Measurements from ENCODE around the gene GABRA4.

The GABRA4 gene

GRCh38 chr4:47010912-47011446 lies 17.6 kb upstream of the GABRA4 start:
- H3K4me3 ChIP-seq (ENCODE audit: low read length), result no peak overlapping the region
- no peak overlapping the region for H3K27ac ChIP-seq (ENCODE audit: low read depth, low read length)
- no peaks in the 10 kb centered on the region for H3K27me3 ChIP-seq (ENCODE audit: insufficient read depth, low read length)
- H3K36me3 ChIP-seq (ENCODE audit: insufficient read depth, low read length), result no peaks in the 10 kb centered on the region
- H3K9me3 ChIP-seq (ENCODE audit: insufficient read depth, low read depth, low read length), result no peaks in the 10 kb centered on the region
- WGBS, result 59% methylated on average over 2 of the region's 2 CpGs
- no peaks in the 10 kb centered on the region for H3K4me1 ChIP-seq (ENCODE audit: insufficient read depth, low read length)
- no peak overlapping the region for H3K9ac ChIP-seq (ENCODE audit: low read depth, low read length)

- no peaks in the 10 kb centered on the region for H3K4me1 ChIP-seq (ENCODE audit: insufficient read depth, low read length)
- H3K36me3 ChIP-seq (ENCODE audit: insufficient read depth, low read length), result no peaks in the 10 kb centered on the region
- H3K4me3 ChIP-seq (ENCODE audit: low read length), result no peak overlapping the region
- no peak overlapping the region for H3K27ac ChIP-seq (ENCODE audit: low read depth, low read length)
- no peak overlapping the region for H3K9ac ChIP-seq (ENCODE audit: low read depth, low read length)
- H3K27me3 ChIP-seq (ENCODE audit: insufficient read depth, low read length), result no peaks in the 10 kb centered on the region
- H3K9me3 ChIP-seq (ENCODE audit: insufficient read depth, low read depth, low read length), result no peaks in the 10 kb centered on the region
Observed at GRCh38 chr4:47010347-47010911, 17.0 kb upstream of the GABRA4 start.

DNA sequence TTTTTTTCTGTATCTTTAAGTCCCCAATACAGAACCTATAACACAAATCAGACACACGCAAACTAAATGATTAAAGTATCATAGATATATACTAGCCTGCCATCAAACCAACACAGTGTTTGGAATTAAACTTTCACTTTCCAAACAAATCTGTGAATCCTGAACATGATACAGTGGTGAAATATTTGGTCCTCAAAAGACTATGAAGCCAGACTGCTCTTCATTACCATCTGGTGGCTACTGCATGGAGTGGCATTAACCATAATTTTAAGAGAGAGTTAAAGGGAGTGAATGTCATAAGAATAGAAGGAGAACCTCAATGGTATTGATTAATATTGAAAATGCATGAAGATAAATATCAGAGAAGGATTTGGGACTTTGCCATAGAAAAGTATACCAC lies 9.2 kb upstream of the GABRA4 start:
- WGBS, result no CpG with 5 or more reads among the region's 1 CpG
- Histone ChIP-seq H3K27me3 (ENCODE audit: insufficient read depth, low read length) (peaks cover 4% of the 10 kb centered on the region; the same call in 1 of the 2 replicates), H3K9ac (ENCODE audit: low read depth, low read length) (no peak overlapping the region), H3K9me3 (ENCODE audit: insufficient read depth, low read depth, low read length) (no peaks in the 10 kb centered on the region), H3K36me3 (ENCODE audit: insufficient read depth, low read length) (no peaks in the 10 kb centered on the region), H3K4me1 (ENCODE audit: insufficient read depth, low read length) (no peaks in the 10 kb centered on the region), H3K27ac (ENCODE audit: low read depth, low read length) (no peak overlapping the region), H3K4me3 (ENCODE audit: low read length) (no peak overlapping the region)

- H3K27ac ChIP-seq (ENCODE audit: low read depth, low read length), result no peak overlapping the region
- no peak overlapping the region for H3K9ac ChIP-seq (ENCODE audit: low read depth, low read length)
- no peaks in the 10 kb centered on the region for H3K9me3 ChIP-seq (ENCODE audit: insufficient read depth, low read depth, low read length)
- peaks cover 24% of the 10 kb centered on the region for H3K27me3 ChIP-seq (ENCODE audit: insufficient read depth, low read length)
- H3K36me3 ChIP-seq (ENCODE audit: insufficient read depth, low read length), result no peaks in the 10 kb centered on the region
- no peak overlapping the region for H3K4me3 ChIP-seq (ENCODE audit: low read length)
- WGBS, result 90% methylated on average over 1 of the region's 1 CpG
- no peaks in the 10 kb centered on the region for H3K4me1 ChIP-seq (ENCODE audit: insufficient read depth, low read length)
Observed at GRCh38 chr4:47000406-47000805, 7.0 kb upstream of the GABRA4 start.

GRCh38 chr4:46999566-46999965 lies 6.2 kb upstream of the GABRA4 start:
- H3K27ac ChIP-seq (ENCODE audit: low read depth, low read length), result no peak overlapping the region
- no peak overlapping the region for H3K4me3 ChIP-seq (ENCODE audit: low read length)
- no peak overlapping the region for H3K9ac ChIP-seq (ENCODE audit: low read depth, low read length)
- H3K27me3 ChIP-seq (ENCODE audit: insufficient read depth, low read length), result peaks cover 33% of the 10 kb centered on the region
- no peaks in the 10 kb centered on the region for H3K9me3 ChIP-seq (ENCODE audit: insufficient read depth, low read depth, low read length)
- H3K4me1 ChIP-seq (ENCODE audit: insufficient read depth, low read length), result no peaks in the 10 kb centered on the region
- no peaks in the 10 kb centered on the region for H3K36me3 ChIP-seq (ENCODE audit: insufficient read depth, low read length)

DNA sequence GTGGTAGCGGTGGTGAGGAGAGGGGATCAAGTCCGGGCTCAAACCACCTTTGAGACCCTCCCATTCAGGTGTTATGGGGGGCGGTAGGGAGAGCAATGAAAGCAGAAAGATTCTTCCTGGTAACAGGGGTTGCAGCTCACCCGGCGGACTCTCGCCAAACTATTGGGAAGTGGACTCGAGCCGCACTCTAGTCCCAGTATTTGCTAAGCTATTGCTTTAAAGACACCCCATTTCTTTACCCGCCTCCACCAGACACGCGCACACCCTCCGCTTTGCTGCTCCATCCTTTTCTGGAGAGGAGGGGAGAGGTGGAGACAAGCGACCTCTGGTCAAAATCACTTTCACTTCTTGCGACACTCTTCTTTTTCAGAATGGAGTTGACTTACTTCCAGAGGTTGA lies 625 bp upstream of the GABRA4 start:
- H3K9me3 ChIP-seq (ENCODE audit: insufficient read depth, low read depth, low read length), result no peaks in the 10 kb centered on the region
- H3K27me3 ChIP-seq (ENCODE audit: insufficient read depth, low read length), result peaks cover 79% of the 10 kb centered on the region
- H3K4me1 ChIP-seq (ENCODE audit: insufficient read depth, low read length), result no peaks in the 10 kb centered on the region; the same call in 1 of the 2 replicates
- WGBS, result 11% methylated on average over 10 of the region's 14 CpGs
- H3K9ac ChIP-seq (ENCODE audit: low read depth, low read length), result no peak overlapping the region
- H3K27ac ChIP-seq (ENCODE audit: low read depth, low read length), result no peak overlapping the region
- no peaks in the 10 kb centered on the region for H3K36me3 ChIP-seq (ENCODE audit: insufficient read depth, low read length)
- peak overlapping the region; percentile 69 for H3K4me3 ChIP-seq (ENCODE audit: low read length)

DNA sequence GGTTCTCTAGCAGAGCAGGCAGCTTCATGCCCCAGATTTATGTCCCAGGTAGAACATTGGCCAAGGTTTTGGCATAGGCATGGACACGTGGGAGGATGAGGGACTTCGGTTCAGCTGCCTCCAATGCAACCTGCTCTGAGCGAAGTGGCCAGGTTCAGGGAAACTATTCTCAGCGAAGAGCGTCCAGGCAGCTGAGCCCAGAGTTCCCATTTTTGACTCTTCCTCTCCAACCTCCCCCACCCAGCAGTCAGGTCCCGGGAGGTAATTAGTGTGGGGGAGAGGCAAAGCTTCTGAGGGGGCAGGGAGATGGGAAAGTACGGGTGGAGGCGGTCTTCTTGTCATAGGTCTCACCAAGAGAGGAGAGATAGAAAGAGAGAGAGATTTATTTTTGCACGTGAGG lies 1.0 kb downstream of the GABRA4 start:
- 27% methylated on average over 8 of the region's 9 CpGs for WGBS
- H3K4me3 ChIP-seq (ENCODE audit: low read length), result peak overlapping the region; percentile 69
- no peak overlapping the region for H3K9ac ChIP-seq (ENCODE audit: low read depth, low read length)

DNA sequence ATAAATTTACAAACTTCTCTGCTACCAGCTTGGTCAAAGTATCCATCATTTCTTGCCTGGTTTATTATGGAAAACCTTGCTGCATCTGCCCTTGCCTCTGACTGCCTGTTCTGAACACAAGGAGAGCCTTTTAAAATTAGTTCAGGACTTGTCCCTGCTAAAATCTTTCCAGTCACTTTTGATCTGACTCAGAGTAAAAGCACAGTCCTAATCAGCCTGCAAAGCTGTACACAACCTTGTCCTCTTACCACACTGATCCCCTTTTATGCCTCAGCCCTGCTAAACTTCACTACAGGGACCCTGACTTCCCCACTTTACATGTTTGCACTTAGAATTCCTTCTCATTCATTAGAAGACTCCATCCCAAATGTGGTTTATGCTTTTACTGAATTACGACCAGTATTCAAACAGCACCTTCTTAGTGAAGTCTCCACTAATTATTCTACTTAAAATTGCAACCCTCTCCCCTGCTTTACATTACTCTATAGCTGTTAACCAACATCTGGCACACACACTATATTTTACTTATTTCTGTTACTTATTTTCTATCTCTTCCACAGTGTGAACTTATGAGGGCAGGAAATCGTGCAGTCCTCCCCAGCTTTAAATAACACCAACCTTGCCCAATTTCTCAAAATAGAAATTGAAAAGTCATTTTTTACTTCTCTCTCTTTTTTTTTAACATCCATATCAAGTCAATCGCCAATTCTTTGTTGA lies 6.3 kb downstream of the GABRA4 start:
- Histone ChIP-seq H3K4me1 (ENCODE audit: insufficient read depth, low read length) (no peaks in the 10 kb centered on the region), H3K9ac (ENCODE audit: low read depth, low read length) (no peak overlapping the region), H3K4me3 (ENCODE audit: low read length) (no peak overlapping the region), H3K36me3 (ENCODE audit: insufficient read depth, low read length) (no peaks in the 10 kb centered on the region), H3K9me3 (ENCODE audit: insufficient read depth, low read depth, low read length) (no peaks in the 10 kb centered on the region), H3K27me3 (ENCODE audit: insufficient read depth, low read length) (peaks cover 30% of the 10 kb centered on the region), H3K27ac (ENCODE audit: low read depth, low read length) (no peak overlapping the region)
- 89% methylated on average over 3 of the region's 3 CpGs for WGBS

More for the DNA sequence above, 1.0 kb downstream of the GABRA4 start:
- Histone ChIP-seq H3K9me3 (ENCODE audit: insufficient read depth, low read depth, low read length) (no peaks in the 10 kb centered on the region), H3K36me3 (ENCODE audit: insufficient read depth, low read length) (no peaks in the 10 kb centered on the region), H3K27me3 (ENCODE audit: insufficient read depth, low read length) (peaks cover 81% of the 10 kb centered on the region), H3K27ac (ENCODE audit: low read depth, low read length) (no peak overlapping the region), H3K4me1 (ENCODE audit: insufficient read depth, low read length) (no peaks in the 10 kb centered on the region; the same call in 1 of the 2 replicates)

DNA sequence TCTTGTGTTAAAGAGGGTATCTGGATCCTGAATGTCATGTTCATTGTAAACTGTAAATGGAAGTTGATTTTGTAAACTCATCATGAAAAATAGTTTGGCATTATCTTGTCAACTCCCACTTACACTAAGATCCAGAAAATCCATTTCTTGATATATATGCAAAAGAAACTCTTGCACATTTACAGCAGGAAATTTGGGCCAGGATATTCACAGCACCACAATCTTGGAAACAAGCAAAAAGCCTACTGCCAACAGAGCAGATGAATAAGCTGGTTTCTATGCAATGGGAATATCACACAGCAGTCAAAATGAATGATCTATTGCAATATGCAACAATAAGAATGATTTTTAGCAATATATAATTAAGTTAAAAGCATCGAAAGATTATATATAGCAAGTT lies 8.6 kb downstream of the GABRA4 start:
- WGBS, result no CpG with 5 or more reads among the region's 1 CpG
- Histone ChIP-seq H3K27ac (ENCODE audit: low read depth, low read length) (no peak overlapping the region), H3K36me3 (ENCODE audit: insufficient read depth, low read length) (no peaks in the 10 kb centered on the region), H3K9ac (ENCODE audit: low read depth, low read length) (no peak overlapping the region), H3K27me3 (ENCODE audit: insufficient read depth, low read length) (peaks cover 9% of the 10 kb centered on the region; the same call in 1 of the 2 replicates), H3K9me3 (ENCODE audit: insufficient read depth, low read depth, low read length) (no peaks in the 10 kb centered on the region), H3K4me3 (ENCODE audit: low read length) (no peak overlapping the region), H3K4me1 (ENCODE audit: insufficient read depth, low read length) (peaks cover 9% of the 10 kb centered on the region; the same call in 1 of the 2 replicates)

DNA sequence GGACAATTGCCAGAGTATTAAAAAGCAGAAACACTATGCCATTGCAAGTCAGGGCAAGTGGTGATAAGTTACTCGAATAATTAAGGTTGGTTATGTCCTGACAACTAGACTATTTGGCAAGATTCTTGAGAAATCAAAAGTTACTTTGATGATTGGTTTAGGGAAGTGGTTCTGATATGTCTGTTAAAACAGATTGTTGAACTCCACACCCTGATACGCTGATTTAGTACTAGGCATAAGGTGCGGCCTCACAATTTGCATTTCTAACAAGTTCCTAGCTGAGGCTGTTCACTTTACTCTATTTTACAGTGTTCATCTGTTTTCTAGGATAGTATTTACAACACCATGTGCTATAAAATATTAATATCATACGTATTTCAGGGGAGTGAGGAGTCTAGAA lies 12.5 kb downstream of the GABRA4 start:
- H3K27ac ChIP-seq (ENCODE audit: low read depth, low read length), result no peak overlapping the region
- H3K27me3 ChIP-seq (ENCODE audit: insufficient read depth, low read length), result no peaks in the 10 kb centered on the region
- H3K4me3 ChIP-seq (ENCODE audit: low read length), result no peak overlapping the region
- 95% methylated on average over 3 of the region's 4 CpGs for WGBS
- H3K4me1 ChIP-seq (ENCODE audit: insufficient read depth, low read length), result peaks cover 9% of the 10 kb centered on the region; the same call in 1 of the 2 replicates
- no peaks in the 10 kb centered on the region for H3K36me3 ChIP-seq (ENCODE audit: insufficient read depth, low read length)
- H3K9me3 ChIP-seq (ENCODE audit: insufficient read depth, low read depth, low read length), result no peaks in the 10 kb centered on the region
- no peak overlapping the region for H3K9ac ChIP-seq (ENCODE audit: low read depth, low read length)

DNA sequence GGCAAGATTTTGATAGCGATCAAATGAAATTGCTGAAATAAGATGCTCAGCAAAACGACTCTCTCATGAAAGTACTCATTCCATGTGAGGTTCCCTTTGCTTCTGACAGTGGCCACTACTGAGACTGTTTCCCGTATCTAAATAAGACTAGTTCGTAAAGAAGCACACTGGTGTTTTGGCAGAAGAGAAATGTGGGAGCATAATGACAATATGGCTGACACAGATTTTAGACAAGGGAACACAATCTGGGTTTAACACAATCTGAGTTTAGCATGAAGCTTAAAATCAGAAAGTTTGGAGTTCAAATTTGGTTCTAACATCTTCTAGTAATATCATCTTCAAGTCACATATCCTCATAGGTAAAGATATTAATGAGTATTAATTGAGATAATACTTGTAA lies 13.7 kb downstream of the GABRA4 start:
- no peaks in the 10 kb centered on the region for H3K9me3 ChIP-seq (ENCODE audit: insufficient read depth, low read depth, low read length)
- no peaks in the 10 kb centered on the region for H3K27me3 ChIP-seq (ENCODE audit: insufficient read depth, low read length)
- no peaks in the 10 kb centered on the region for H3K36me3 ChIP-seq (ENCODE audit: insufficient read depth, low read length)
- WGBS, result 92% methylated on average over 4 of the region's 4 CpGs
- H3K27ac ChIP-seq (ENCODE audit: low read depth, low read length), result no peak overlapping the region
- H3K4me3 ChIP-seq (ENCODE audit: low read length), result no peak overlapping the region
- H3K4me1 ChIP-seq (ENCODE audit: insufficient read depth, low read length), result peaks cover 9% of the 10 kb centered on the region; the same call in 1 of the 2 replicates
- no peak overlapping the region for H3K9ac ChIP-seq (ENCODE audit: low read depth, low read length)
